NCI-H1436 treated with DMSO at 0.1 percent for 48 hours (cell line): Measurements from ENCODE around the gene CLEC4G.

ENCODE experiments used
- DNase-seq: peaks from one replicate; lab custom pipeline; 2025; lab: John Stamatoyannopoulos, UW

The CLEC4G gene

GRCh38 chr19:7697721-7698287 is 34.1 kb downstream of the CLEC4G start:
- DNase-seq = no peak

- DNase-seq = no peak
Measured at GRCh38 chr19:7694499-7694898, 37.4 kb downstream of the CLEC4G start.

- no peak for DNase-seq
Measured at GRCh38 chr19:7692417-7693088, 39.4 kb downstream of the CLEC4G start.

GRCh38 chr19:7691497-7691896 is 40.4 kb downstream of the CLEC4G start:
- DNase-seq = no peak

- no peak for DNase-seq
Measured at GRCh38 chr19:7690779-7691258, 41.1 kb downstream of the CLEC4G start.

GRCh38 chr19:7689165-7689564 is 42.7 kb downstream of the CLEC4G start:
- DNase-seq = no peak

- DNase-seq = no peak
Measured at GRCh38 chr19:7687177-7687576, 44.7 kb downstream of the CLEC4G start.

GRCh38 chr19:7685546-7686445 is 46.1 kb downstream of the CLEC4G start:
- DNase-seq = no peak

GRCh38 chr19:7682175-7682855 is 49.6 kb downstream of the CLEC4G start:
- DNase-seq = no peak

- no peak for DNase-seq
Measured at GRCh38 chr19:7681340-7682174, 50.4 kb downstream of the CLEC4G start.

GRCh38 chr19:7680606-7681339 is 51.1 kb downstream of the CLEC4G start, which contains the start of gene TRAPPC5:
Gene TRAPPC5 (plus strand): TSS chr19:7680833. CDS start chr19:7682254, 1,421 bp downstream.
- DNase-seq = no peak

GRCh38 chr19:7679771-7680605 is 51.9 kb downstream of the CLEC4G start:
- no peak for DNase-seq

GRCh38 chr19:7678971-7679751 is 52.7 kb downstream of the CLEC4G start:
- DNase-seq = no peak
